ENCODE measurements around the gene HSP90AA1. TPM values are rescaled to one million over a fixed set of nuclear protein-coding genes. Genes with fewer than 3 reads are reported as not detected.

HSP90AA1 gene
- total RNA-seq, 2 experiments from 2014 or later = 1,344 to 1,372 TPM

DNA sequence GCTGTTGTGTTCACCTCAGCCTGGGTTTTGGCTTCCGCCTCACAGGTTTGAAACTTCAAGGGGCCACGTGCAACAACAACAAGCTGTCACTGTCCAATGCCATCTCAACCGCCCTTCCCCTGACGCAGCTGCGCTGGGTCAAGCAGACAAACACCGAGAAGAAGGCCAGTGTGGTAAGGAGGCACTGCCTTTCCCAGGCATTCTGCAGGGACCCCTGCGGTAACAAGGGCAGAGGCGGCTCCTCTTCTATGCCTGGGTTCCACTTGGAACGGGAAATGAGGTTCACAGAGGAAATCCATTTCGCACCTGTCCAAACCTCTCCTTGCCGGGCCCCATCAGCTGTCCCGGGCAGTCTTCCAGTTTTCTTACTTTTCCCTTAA, 36.8 kb downstream of the HSP90AA1 start:
- Mint-ChIP-seq H3K4me1 (no peaks in the 10 kb centered on the region), H3K9me3 (ENCODE audit: low read depth) (no peaks in the 10 kb centered on the region), H3K27ac (no peak overlapping the region), H3K4me3 (no peak overlapping the region), H3K27me3 (no peaks in the 10 kb centered on the region), H3K36me3 (ENCODE audit: low read depth) (peaks cover 50% of the 10 kb centered on the region)
- POLR2A ChIA-PET = interaction anchor here (0.5 to 0.6 kb wide), 2 partner anchors 63 to 85 kb away, joined by 3 to 4 read pairs; no protein-coding TSS in a partner anchor
- CTCF ChIA-PET = interaction anchor here (1.3 kb wide), 2 partner anchors 12 to 49 kb away, joined by 3 to 5 read pairs; no protein-coding TSS in a partner anchor
- ATAC-seq (no peak), DNase-seq (no peak)
- intact Hi-C loops (cut with DNase I, micrococcal nuclease) = no loop called here

DNA sequence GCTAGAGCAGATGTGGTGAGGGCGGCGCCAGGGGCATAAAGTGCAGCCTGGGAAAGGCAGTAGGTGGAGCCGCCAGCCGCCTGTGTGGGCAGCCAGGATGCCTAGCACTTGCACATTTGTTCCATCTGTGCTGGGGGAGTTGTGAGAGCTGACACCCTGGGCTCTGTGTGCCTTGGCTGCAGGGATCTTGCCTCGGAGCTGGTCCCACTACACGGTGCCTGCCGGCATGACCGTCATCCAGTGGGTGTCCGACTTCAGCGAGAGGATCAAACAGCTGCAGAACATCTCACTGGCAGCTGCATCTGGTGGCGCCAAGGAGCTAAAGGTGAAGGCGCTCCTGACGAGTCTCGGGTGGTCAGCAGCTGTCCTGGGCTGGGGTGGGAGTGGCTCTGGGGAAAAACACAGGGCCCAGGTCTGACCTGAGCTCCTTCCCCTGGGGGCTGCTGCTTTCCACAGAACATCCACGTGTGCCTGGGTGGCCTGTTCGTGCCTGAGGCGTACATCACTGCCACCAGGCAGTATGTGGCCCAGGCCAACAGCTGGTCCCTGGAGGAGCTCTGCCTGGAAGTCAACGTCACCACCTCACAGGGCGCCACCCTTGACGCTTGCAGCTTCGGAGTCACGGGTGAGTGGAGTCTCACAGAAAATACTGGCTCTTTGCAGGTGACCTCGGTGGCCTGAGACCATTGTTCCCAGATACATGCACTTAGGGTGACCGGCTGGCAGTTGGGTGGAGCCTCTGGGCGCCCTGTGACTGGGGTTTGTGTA, 37.4 kb downstream of the HSP90AA1 start:
- intact Hi-C loops (cut with DNase I, micrococcal nuclease) = no loop called here
- no peak for DNase-seq
- no peaks in the 10 kb centered on the region for H3K4me1 Mint-ChIP-seq
- H3K9me3 Mint-ChIP-seq (ENCODE audit: low read depth) = no peaks in the 10 kb centered on the region
- no peak overlapping the region for H3K4me3 Mint-ChIP-seq
- peaks cover 50% of the 10 kb centered on the region for H3K36me3 Mint-ChIP-seq (ENCODE audit: low read depth)
- H3K27ac Mint-ChIP-seq = no peak overlapping the region
- ChIA-PET POLR2A (interaction anchor here (0.5 kb wide), 1 partner anchor 84 kb away, joined by 4 read pairs; no protein-coding TSS in a partner anchor), CTCF (no interaction called here)
- no peak for ATAC-seq
- no peaks in the 10 kb centered on the region for H3K27me3 Mint-ChIP-seq

DNA sequence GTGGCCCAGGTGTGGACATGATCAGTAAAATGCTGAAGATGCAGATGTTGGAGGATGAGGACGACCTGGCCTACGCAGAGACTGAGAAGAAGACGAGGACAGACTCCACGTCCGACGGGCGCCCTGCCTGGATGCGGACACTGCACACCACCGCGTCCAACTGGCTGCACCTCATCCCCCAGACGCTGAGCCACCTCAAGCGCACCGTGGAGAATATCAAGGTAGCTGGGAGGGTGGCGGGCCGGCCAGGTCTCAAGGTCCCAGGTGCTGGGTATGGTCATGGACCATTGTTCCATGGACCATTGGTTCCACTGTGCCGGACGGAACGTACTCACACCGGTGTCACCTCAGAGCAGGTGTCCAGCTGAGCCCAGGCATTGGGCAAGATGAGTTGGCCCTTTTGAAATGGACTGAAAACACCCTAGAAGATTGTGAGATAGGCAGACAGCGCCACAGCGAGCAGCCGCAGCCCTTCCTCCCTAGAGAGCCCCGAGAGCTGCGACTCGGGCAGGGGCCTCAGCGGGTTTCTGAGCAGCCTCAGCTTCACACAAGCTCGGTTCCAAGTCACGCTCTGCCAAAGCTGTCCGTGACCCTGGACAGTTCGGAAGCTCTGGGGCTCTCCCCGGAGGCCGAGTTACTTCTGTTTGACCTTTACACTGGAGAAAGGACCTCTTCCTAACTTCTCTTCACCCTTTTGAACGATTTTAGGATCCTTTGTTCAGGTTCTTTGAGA, 38.9 kb downstream of the HSP90AA1 start:
- Mint-ChIP-seq H3K27me3 (no peaks in the 10 kb centered on the region), H3K4me3 (no peak overlapping the region), H3K36me3 (ENCODE audit: low read depth) (peaks cover 57% of the 10 kb centered on the region), H3K9me3 (ENCODE audit: low read depth) (no peaks in the 10 kb centered on the region), H3K27ac (no peak overlapping the region), H3K4me1 (no peaks in the 10 kb centered on the region)
- DNase-seq = no peak
- ChIA-PET CTCF (no interaction called here), POLR2A (no interaction called here)
- ATAC-seq = no peak
- intact Hi-C loops (cut with DNase I, micrococcal nuclease) = no loop called here

DNA sequence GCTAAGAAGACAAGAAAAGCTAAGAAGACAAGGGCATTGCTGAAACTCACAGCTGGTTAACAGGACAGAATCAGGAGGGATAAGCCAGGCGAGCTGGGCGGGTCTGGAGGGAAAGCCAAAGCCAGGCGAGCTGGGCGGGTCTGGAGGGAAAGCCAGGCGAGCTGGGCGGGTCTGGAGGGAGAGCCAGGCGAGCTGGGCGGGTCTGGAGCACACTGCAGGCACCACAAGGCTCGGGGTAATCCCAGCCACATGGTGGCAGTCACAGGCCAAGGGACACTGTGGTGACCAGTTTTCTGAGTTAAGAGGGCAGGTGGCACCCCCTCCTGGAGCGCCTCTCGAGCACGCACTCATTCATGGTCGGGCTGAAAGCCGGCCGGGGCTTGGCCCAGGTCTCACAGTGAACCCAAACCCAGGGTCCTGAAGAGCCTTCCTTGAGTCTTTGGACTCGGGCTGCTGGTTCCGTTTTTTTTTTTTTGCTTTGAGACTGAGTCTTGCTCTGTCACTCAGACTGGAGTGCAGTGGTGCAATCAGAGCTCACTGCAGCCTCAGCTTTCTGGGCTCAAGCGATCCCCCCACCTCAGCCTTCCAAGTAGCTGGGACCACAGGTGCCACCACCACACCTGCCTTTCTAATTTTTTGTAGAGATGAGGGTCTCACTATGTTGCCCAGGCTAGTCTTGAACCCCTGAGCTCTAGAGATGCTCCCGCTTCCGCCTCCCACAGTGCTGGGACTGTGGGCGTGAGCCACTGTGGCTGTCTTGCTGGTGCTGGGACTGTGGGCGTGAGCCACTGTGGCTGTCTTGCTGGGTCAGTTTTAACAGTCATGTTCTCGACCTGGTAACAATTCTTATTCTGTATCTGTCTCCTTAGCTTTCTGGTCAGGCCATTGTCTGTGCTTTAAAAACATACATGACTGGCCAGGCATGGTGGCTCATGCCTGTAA, 40.2 kb downstream of the HSP90AA1 start:
- DNase-seq = peak; percentile 53
- H3K27ac Mint-ChIP-seq = no peak overlapping the region
- H3K4me1 Mint-ChIP-seq = no peaks in the 10 kb centered on the region

DNA sequence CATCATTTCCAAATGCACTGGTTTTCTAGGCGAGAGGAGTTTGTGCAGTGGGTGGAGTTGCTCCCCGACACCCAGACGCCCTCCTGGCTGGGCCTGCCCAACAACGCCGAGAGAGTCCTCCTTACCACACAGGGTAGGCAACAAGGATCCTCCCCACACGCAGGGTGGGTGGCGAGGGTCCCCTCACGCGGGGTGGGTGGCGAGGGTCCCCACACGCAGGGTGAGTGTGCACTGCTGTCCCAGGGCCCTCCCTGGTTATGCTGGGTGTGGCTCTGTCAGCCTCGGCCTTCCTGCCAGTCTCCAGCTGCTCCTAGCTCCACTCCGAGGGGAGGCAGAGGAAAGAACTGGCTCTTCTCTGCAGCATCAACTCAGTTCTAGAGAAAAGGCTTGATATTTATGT, 42.3 kb downstream of the HSP90AA1 start:
- no peaks in the 10 kb centered on the region for H3K27me3 Mint-ChIP-seq
- no peak overlapping the region for H3K4me3 Mint-ChIP-seq
- ChIA-PET CTCF (no interaction called here), POLR2A (no interaction called here)
- no peak for ATAC-seq
- no peaks in the 10 kb centered on the region for H3K9me3 Mint-ChIP-seq (ENCODE audit: low read depth)
- no peaks in the 10 kb centered on the region for H3K4me1 Mint-ChIP-seq
- peaks cover 58% of the 10 kb centered on the region for H3K36me3 Mint-ChIP-seq (ENCODE audit: low read depth)
- no peak overlapping the region for H3K27ac Mint-ChIP-seq
- DNase-seq = no peak
- intact Hi-C loops (cut with DNase I, micrococcal nuclease) = no loop called here

More for the DNA sequence above, 40.2 kb downstream of the HSP90AA1 start:
- ChIA-PET POLR2A (interaction anchor here (0.6 kb wide), 1 partner anchor 11 kb away, joined by 3 read pairs; no protein-coding TSS in a partner anchor), CTCF (interaction anchor here (0.6 to 1.4 kb wide), 4 partner anchors 16 to 276 kb away, joined by 3 to 4 read pairs (median 3); no protein-coding TSS in a partner anchor)
- H3K36me3 Mint-ChIP-seq (ENCODE audit: low read depth) = peaks cover 56% of the 10 kb centered on the region
- no peaks in the 10 kb centered on the region for H3K9me3 Mint-ChIP-seq (ENCODE audit: low read depth)
- no peak overlapping the region for H3K4me3 Mint-ChIP-seq
- H3K27me3 Mint-ChIP-seq = no peaks in the 10 kb centered on the region
- peak; percentile 61 for ATAC-seq
- intact Hi-C loops (cut with DNase I, micrococcal nuclease) = no loop called here

DNA sequence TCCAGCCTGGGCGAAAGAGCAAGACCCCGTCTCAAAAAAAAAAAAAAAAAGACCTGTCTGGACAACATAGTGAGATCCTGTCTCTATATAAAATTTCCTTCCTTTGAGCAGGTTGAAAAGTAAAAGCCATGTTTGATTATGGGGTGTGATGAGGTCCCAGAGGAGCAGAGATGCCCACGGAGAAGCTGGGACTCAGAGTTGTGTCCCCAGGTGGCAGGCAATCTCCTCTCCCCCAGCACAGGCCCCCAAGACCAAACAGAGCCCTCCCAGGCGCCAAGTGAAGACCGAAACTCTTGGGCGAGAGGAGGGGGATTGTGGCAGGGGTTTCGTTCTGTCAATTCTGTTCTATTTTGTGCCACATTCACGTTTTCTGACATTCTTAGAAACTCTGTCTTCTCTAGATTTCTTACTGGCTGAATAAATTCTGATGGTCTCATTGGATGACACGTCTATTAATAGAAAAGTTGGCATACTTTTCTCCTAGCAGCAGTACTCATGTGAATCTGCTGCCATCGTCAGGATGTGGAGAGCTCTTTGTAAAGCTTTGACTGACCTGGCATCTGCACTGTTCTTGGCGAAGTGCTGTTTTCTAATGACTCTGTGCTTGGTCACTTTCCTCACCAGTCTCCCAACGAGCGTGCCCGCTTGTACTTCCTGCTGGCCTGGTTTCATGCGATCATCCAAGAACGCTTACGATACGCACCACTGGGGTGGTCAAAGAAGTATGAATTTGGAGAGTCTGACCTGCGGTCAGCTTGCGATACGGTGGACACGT, 43.4 kb downstream of the HSP90AA1 start:
- H3K27me3 Mint-ChIP-seq = no peaks in the 10 kb centered on the region
- ATAC-seq (no peak), DNase-seq (no peak)
- POLR2A ChIA-PET = no interaction called here
- CTCF ChIA-PET = no interaction called here
- H3K9me3 Mint-ChIP-seq (ENCODE audit: low read depth) = no peaks in the 10 kb centered on the region
- H3K4me1 Mint-ChIP-seq = no peaks in the 10 kb centered on the region
- intact Hi-C loops (cut with DNase I, micrococcal nuclease) = no loop called here
- H3K27ac Mint-ChIP-seq = no peak overlapping the region
- no peak overlapping the region for H3K4me3 Mint-ChIP-seq
- peaks cover 61% of the 10 kb centered on the region for H3K36me3 Mint-ChIP-seq (ENCODE audit: low read depth)

DNA sequence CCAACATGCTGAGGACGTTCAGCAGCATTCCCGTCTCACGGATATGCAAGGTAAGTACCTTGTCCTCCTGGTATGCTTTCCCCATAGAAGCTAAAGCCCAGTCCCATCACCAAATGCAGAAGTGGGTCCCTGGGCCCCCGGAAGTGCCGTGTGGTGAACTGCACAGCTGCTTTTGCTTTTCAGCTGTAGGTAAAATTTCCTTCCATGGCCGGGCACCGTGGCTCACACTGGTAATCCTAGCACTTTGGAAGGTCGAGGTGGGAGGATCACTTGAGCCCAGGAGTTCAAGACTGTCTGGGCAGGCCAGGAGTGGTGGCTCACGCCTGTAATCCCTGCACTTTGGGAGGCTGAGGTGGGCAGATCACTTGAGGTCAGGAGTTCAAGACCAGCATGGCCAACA, 44.1 kb downstream of the HSP90AA1 start:
- ChIA-PET CTCF (no interaction called here), POLR2A (no interaction called here)
- Mint-ChIP-seq H3K9me3 (ENCODE audit: low read depth) (no peaks in the 10 kb centered on the region), H3K27ac (no peak overlapping the region), H3K4me3 (no peak overlapping the region), H3K36me3 (ENCODE audit: low read depth) (peaks cover 62% of the 10 kb centered on the region), H3K4me1 (no peaks in the 10 kb centered on the region), H3K27me3 (no peaks in the 10 kb centered on the region)
- intact Hi-C loops (cut with DNase I, micrococcal nuclease) = no loop called here
- no peak for ATAC-seq
- DNase-seq = no peak

DNA sequence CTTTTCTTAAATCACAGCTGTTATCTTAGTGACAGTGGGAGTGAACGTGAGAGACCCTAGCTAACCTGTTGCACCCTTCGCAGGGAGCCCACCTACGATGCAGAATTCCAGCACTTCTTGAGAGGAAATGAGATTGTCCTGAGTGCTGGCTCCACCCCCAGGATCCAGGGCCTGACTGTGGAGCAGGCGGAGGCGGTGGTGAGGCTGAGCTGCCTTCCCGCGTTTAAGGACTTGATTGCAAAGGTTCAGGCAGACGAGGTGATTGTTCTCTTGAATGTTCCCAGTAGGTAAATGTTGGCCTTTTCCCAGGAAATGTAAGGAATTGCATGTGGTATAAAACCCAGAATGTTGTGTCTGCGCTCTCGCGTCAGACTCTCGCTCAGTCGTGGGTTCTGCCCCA, 46.7 kb downstream of the HSP90AA1 start:
- no peak for DNase-seq
- peaks cover 71% of the 10 kb centered on the region for H3K36me3 Mint-ChIP-seq (ENCODE audit: low read depth)
- no peak overlapping the region for H3K27ac Mint-ChIP-seq
- no peaks in the 10 kb centered on the region for H3K27me3 Mint-ChIP-seq
- H3K4me3 Mint-ChIP-seq = no peak overlapping the region
- intact Hi-C loops (cut with DNase I, micrococcal nuclease) = no loop called here
- no peaks in the 10 kb centered on the region for H3K4me1 Mint-ChIP-seq
- H3K9me3 Mint-ChIP-seq (ENCODE audit: low read depth) = no peaks in the 10 kb centered on the region
- ChIA-PET CTCF (interaction anchor here (0.5 kb wide), 1 partner anchor 277 kb away, joined by 4 read pairs; no protein-coding TSS in a partner anchor), POLR2A (interaction anchor here (0.6 kb wide), 1 partner anchor 45 kb away, joined by 3 read pairs; no protein-coding TSS in a partner anchor)
- ATAC-seq = no peak

DNA sequence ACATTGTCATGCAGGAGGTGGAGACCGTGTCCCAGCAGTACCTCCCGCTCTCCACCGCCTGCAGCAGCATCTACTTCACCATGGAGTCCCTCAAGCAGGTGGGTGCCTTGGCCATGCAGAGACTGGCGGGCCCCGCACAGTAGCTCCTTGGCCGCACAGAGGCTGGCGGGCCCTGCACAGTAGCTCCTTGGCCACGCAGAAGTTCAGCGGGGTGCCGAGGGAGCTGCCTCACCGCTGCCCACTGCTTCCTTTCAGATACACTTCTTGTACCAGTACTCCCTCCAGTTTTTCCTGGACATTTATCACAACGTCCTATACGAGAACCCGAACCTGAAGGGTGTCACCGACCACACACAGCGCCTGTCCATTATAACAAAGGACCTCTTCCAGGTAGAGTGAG, 47.7 kb downstream of the HSP90AA1 start:
- Mint-ChIP-seq H3K36me3 (ENCODE audit: low read depth) (peaks cover 73% of the 10 kb centered on the region), H3K9me3 (ENCODE audit: low read depth) (no peaks in the 10 kb centered on the region), H3K27me3 (no peaks in the 10 kb centered on the region), H3K27ac (no peak overlapping the region), H3K4me1 (no peaks in the 10 kb centered on the region), H3K4me3 (no peak overlapping the region)
- no peak for DNase-seq
- intact Hi-C loops (cut with DNase I, micrococcal nuclease) = loop anchor here in 1 of 2 experiments (5.0 kb wide), 1 partner anchor 47 kb away; no protein-coding TSS in a partner anchor
- no peak for ATAC-seq
- ChIA-PET POLR2A (no interaction called here), CTCF (interaction anchor here (1.0 kb wide), 1 partner anchor 332 kb away, joined by 3 read pairs; no protein-coding TSS in a partner anchor)

DNA sequence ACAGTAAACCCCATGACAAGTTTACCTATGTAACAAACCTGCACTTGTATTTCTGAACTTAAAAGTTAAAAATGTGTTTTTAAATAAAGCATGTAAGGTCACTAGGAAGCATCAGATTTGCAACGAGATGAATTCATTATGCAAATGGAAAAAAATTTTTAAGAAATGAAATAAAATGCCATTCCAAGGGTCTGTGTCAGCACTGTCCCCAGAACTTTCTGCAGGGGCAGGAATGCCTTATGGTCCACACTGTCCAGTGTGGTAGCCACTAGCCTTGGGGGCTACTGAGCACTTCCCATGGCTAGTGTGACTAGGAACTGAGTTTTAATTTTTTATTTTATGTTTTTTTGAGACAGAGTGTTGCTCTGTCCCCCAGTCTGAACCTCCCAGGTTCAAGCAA, 49.2 kb downstream of the HSP90AA1 start:
- ChIA-PET CTCF (interaction anchor here (1.1 kb wide), 1 partner anchor 58 kb away, joined by 3 read pairs; no protein-coding TSS in a partner anchor), POLR2A (no interaction called here)
- H3K4me1 Mint-ChIP-seq = no peaks in the 10 kb centered on the region
- DNase-seq (no peak), ATAC-seq (no peak)
- H3K9me3 Mint-ChIP-seq (ENCODE audit: low read depth) = no peaks in the 10 kb centered on the region
- H3K36me3 Mint-ChIP-seq (ENCODE audit: low read depth) = peaks cover 75% of the 10 kb centered on the region
- H3K4me3 Mint-ChIP-seq = no peak overlapping the region
- intact Hi-C loops (cut with DNase I, micrococcal nuclease) = loop anchor here in 1 of 2 experiments (5.0 kb wide), 1 partner anchor 45 kb away; no protein-coding TSS in a partner anchor
- no peaks in the 10 kb centered on the region for H3K27me3 Mint-ChIP-seq
- no peak overlapping the region for H3K27ac Mint-ChIP-seq

Measured in activated CD4-positive, alpha-beta T cell treated with anti-CD3 and anti-CD28 coated beads for 36 hours (primary cell).